PFSK-1 (cell line): ENCODE results near the gene CDC37L1. TPM values are rescaled to one million over a fixed set of nuclear protein-coding genes. Genes with fewer than 3 reads are reported as not detected.
A peak's percentile ranks its signal among the peaks of the same experiment; 100 is the strongest.

ENCODE experiments used
- FOXP2 ChIP-seq: optimal IDR thresholded peaks from 2 replicates; pipeline ENCODE3; 2011; ENCODE audit warnings: borderline replicate concordance, control low read depth, inconsistent platforms; ENCODE audit not compliant: insufficient read depth; ENCODE audit errors: extremely low read length, extremely low read depth
- POLR2AphosphoS5 ChIP-seq: IDR thresholded peaks from 2 replicates; pipeline ENCODE4 v1.6.1; 2012; ENCODE audit warnings: low read depth, mild to moderate bottlenecking, control low read depth, low read length, moderate library complexity
- REST ChIP-seq, 2 experiments: IDR thresholded peaks; 2 replicates each; pipeline versions ENCODE4 v1.6.1 to v1.8.0; 2011 to 2012; ENCODE audit warnings: low read depth in 2 of 2, low read length in 2 of 2, control low read depth in 1 of 2, inconsistent platforms in 1 of 2, mild to moderate bottlenecking in 1 of 2, moderate library complexity in 1 of 2; ENCODE audit not compliant: insufficient read depth in 1 of 2
- SIN3A ChIP-seq: IDR thresholded peaks from 2 replicates; pipeline ENCODE4 v1.6.1; 2012; ENCODE audit warnings: mild to moderate bottlenecking, low read length, moderate library complexity, borderline replicate concordance; ENCODE audit not compliant: insufficient read depth
- TAF1 ChIP-seq: IDR thresholded peaks from 2 replicates; pipeline ENCODE4 v1.6.1; 2012; ENCODE audit warnings: low read length, control low read depth, borderline replicate concordance; ENCODE audit not compliant: insufficient read depth
- polyA plus RNA-seq: library from polyadenylated mRNA; unstranded; fragments of >200 nt; gene quantifications from one replicate; pipeline ENCODE4 v1.2.1, GENCODE V29; 2012; ENCODE audit warnings: low read depth, missing spikeins; ENCODE audit not compliant: insufficient read length

Gene CDC37L1
- polyA plus RNA-seq, result 5.4 TPM

GRCh38 chr9:4679268-4680172 is at the start of gene CDC37L1:
TSS of gene CDC37L1 (plus strand) at chr9:4679569. CDS start at chr9:4679768, 199 bp downstream.
- TF ChIP-seq TAF1, result peak; percentile 89
- peak; percentile 82 for TF ChIP-seq POLR2AphosphoS5
- peak; percentile 70 for TF ChIP-seq FOXP2
- TF ChIP-seq REST (IDR thresholded peaks at IDR 0.05; ENCODE audit: insufficient read depth in 1 of 2, low read depth in 2 of 2, low read length in 2 of 2), result peak in 1 of 2 experiments; percentile 25; a peak in 1 of 4 replicates
- TF ChIP-seq SIN3A, result peak; percentile 63; the same call in 1 of the 2 replicates

- TF ChIP-seq SIN3A, result no peak
- no peak for TF ChIP-seq POLR2AphosphoS5
- no peak for TF ChIP-seq FOXP2
- TF ChIP-seq TAF1, result no peak
These were observed 48.5 kb upstream of the CDC37L1 start for GRCh38 chr9:4630836-4631235.

- no peak for TF ChIP-seq TAF1
- TF ChIP-seq SIN3A, result no peak
- no peak for TF ChIP-seq POLR2AphosphoS5
- TF ChIP-seq REST (IDR thresholded peaks at IDR 0.05; ENCODE audit: insufficient read depth in 1 of 2, low read depth in 2 of 2, low read length in 2 of 2), result no peak
- no peak for TF ChIP-seq FOXP2
These were observed 40.4 kb upstream of the CDC37L1 start for GRCh38 chr9:4638968-4639367.

GRCh38 chr9:4639420-4639819 is 39.9 kb upstream of the CDC37L1 start:
- no peak for TF ChIP-seq POLR2AphosphoS5
- no peak for TF ChIP-seq TAF1
- TF ChIP-seq FOXP2, result no peak
- TF ChIP-seq SIN3A, result no peak

GRCh38 chr9:4640027-4640426 is 39.3 kb upstream of the CDC37L1 start:
- TF ChIP-seq SIN3A, result no peak
- no peak for TF ChIP-seq POLR2AphosphoS5
- no peak for TF ChIP-seq TAF1
- no peak for TF ChIP-seq FOXP2
- TF ChIP-seq REST (IDR thresholded peaks at IDR 0.05; ENCODE audit: insufficient read depth in 1 of 2, low read depth in 2 of 2, low read length in 2 of 2), result no peak

- TF ChIP-seq SIN3A (no peak), FOXP2 (no peak), TAF1 (no peak), POLR2AphosphoS5 (no peak), REST (IDR thresholded peaks at IDR 0.05; ENCODE audit: insufficient read depth in 1 of 2, low read depth in 2 of 2, low read length in 2 of 2) (no peak)
These were observed 37.0 kb upstream of the CDC37L1 start for GRCh38 chr9:4642351-4642750.
